K562 (cell line): Measurements from ENCODE around the gene RFLNA. TPM values are rescaled to one million over a fixed set of nuclear protein-coding genes. Genes with fewer than 3 reads are reported as not detected.

Experiments
- ATAC-seq: fragments of 200-7000 bp; cut with Tn5 transposase; 3 replicates; pipeline ENCODE4 v1.9.1; 2020; ENCODE audit warnings: moderate library complexity
- BruUV-seq: library from RNA; stranded (reverse); fragments of 400-500 nt; replicated peaks from 2 replicates; lab custom pipeline; 2021; lab: Mats Ljungman, UMichigan
- CTCF ChIA-PET: fragments of 300-600 bp; formaldehyde crosslinking; extraction: SDS; loops from one replicate; lab custom pipeline; 2021; ENCODE audit warnings: low intra/inter-chr PET ratio; lab: Yijun Ruan, JAX
- POLR2A ChIA-PET: fragments of 300-600, 350-650 bp; sonication (Branson Sonifier 250); formaldehyde crosslinking; extraction: SDS; loops from one replicate; lab custom pipeline; 2021; ENCODE audit warnings: antibody characterized with exemption, inconsistent platforms; lab: Yijun Ruan, JAX
- DNase-seq, 4 experiments: peaks; one replicate each; pipeline versions ENCODE4 v3.0.0 to v3.0.0-alpha.2; 2011 to 2018; ENCODE audit warnings: low spot score in 3 of 4, mixed read lengths in 3 of 4; ENCODE audit errors: extremely low read depth in 1 of 4
- FAIRE-seq: peaks from 2 replicates; lab custom pipeline; 2011; peaks lifted over from hg19 to GRCh38; lab: Jason Lieb, UNC
- H2AFZ ChIP-seq: 2 replicates; pipeline ENCODE4 v1.6.0; 2011; ENCODE audit warnings: low read depth, low read length, control low read depth, inconsistent platforms
- H3K27ac ChIP-seq: fragments of 200-600 bp; 3 replicates; pipeline ENCODE4 v1.8.0; 2011; ENCODE audit warnings: low read depth, mild to moderate bottlenecking, control low read depth, inconsistent platforms, low read length, moderate library complexity, mixed read lengths; ENCODE audit errors: extremely low read depth
- H3K27me3 ChIP-seq, 2 experiments: fragments of 300-600 bp in 1 of 2; 2 replicates in 1 of 2; 3 replicates in 1 of 2; pipeline versions ENCODE4 v1.6.0 to v1.8.0; 2011; ENCODE audit warnings: inconsistent platforms in 2 of 2, low read length in 2 of 2, mild to moderate bottlenecking in 1 of 2, mixed read lengths in 1 of 2, moderate library complexity in 1 of 2; ENCODE audit not compliant: control insufficient read depth in 2 of 2, insufficient read depth in 2 of 2
- H3K36me3 ChIP-seq: fragments of 300-600 bp; 3 replicates; pipeline ENCODE4 v1.8.0; 2011; ENCODE audit warnings: mild to moderate bottlenecking, low read length, inconsistent platforms; ENCODE audit not compliant: control insufficient read depth, insufficient read depth
- H3K4me1 ChIP-seq, 2 experiments: fragments of 200-600 bp in 1 of 2; replicated peaks in 1 of 2; 2 replicates in 1 of 2; 3 replicates in 1 of 2; pipeline versions ENCODE4 v1.5.1 to v1.8.0; 2011; ENCODE audit warnings: inconsistent platforms in 2 of 2, low read length in 2 of 2, mild to moderate bottlenecking in 1 of 2, mixed read lengths in 1 of 2, moderate library complexity in 1 of 2; ENCODE audit not compliant: control insufficient read depth in 2 of 2, insufficient read depth in 2 of 2
- H3K4me2 ChIP-seq: 2 replicates; pipeline ENCODE4 v1.6.1; 2011; ENCODE audit warnings: low read length, control low read depth, inconsistent platforms, mixed read lengths; ENCODE audit not compliant: insufficient read depth
- H3K4me3 ChIP-seq: fragments of 200-600 bp; sonication (generic), shearing (Covaris generic); 2 replicates; pipeline ENCODE4 v1.5.1; 2016; ENCODE audit warnings: control low read depth, inconsistent platforms
- H3K79me2 ChIP-seq: fragments of 200-600 bp; 3 replicates; pipeline ENCODE4 v1.8.0; 2011; ENCODE audit warnings: low read length, inconsistent platforms; ENCODE audit not compliant: control insufficient read depth, insufficient read depth
- H3K9ac ChIP-seq, 2 experiments: 2 replicates each; pipeline versions ENCODE4 v1.6.0 to v1.6.1; 2011; ENCODE audit warnings: low read depth in 2 of 2, low read length in 2 of 2, control low read depth in 1 of 2, inconsistent platforms in 1 of 2, mild to moderate bottlenecking in 1 of 2, mixed read lengths in 1 of 2; ENCODE audit not compliant: insufficient read depth in 1 of 2
- H3K9me1 ChIP-seq: one replicate; pipeline ENCODE4 v1.6.0; 2011; ENCODE audit warnings: inconsistent platforms, mild to moderate bottlenecking, low read length, moderate library complexity; ENCODE audit not compliant: control insufficient read depth, insufficient read depth
- H3K9me3 ChIP-seq: replicated peaks from 2 replicates; pipeline ENCODE4 v1.5.1; 2011; ENCODE audit warnings: low read depth, low read length, inconsistent platforms; ENCODE audit not compliant: control insufficient read depth, insufficient read depth
- H4K20me1 ChIP-seq: replicated peaks from 2 replicates; pipeline ENCODE4 v1.6.1; 2011; ENCODE audit warnings: low read length, inconsistent platforms, mixed read lengths; ENCODE audit not compliant: control insufficient read depth, insufficient read depth
- E2F3 ChIP-seq: fragments of 250-450 bp; sonication (Bioruptor Pico); IDR thresholded peaks from 2 replicates; pipeline ENCODE4 v1.4.0; 2020; ENCODE audit warnings: mild to moderate bottlenecking
- ELF2 ChIP-seq: fragments of 250-450 bp; sonication (Bioruptor Pico); IDR thresholded peaks from 2 replicates; pipeline ENCODE4 v1.5.0; 2021; ENCODE audit warnings: mild to moderate bottlenecking
- GATAD2A ChIP-seq: fragments of 450-650 bp; IDR thresholded peaks from 2 replicates; pipeline ENCODE4 v1.6.1; 2017
- HMGN3 ChIP-seq: IDR thresholded peaks from 2 replicates; pipeline ENCODE4 v1.6.1; 2011; ENCODE audit warnings: borderline replicate concordance, low read depth, mild to moderate bottlenecking, mixed read lengths, low read length; ENCODE audit not compliant: insufficient read length; ENCODE audit errors: extremely low read depth
- HNRNPH1 ChIP-seq: fragments of 200-400 bp; formaldehyde crosslinking; optimal IDR thresholded peaks from 2 replicates; pipeline ENCODE3; 2017; ENCODE audit warnings: low read depth, mild to moderate bottlenecking, low read length, moderate library complexity
- NCOR1 ChIP-seq: fragments of 450-650 bp; IDR thresholded peaks from 2 replicates; pipeline ENCODE4 v1.6.1; 2016; ENCODE audit warnings: mild to moderate bottlenecking, moderate library complexity
- SIX5 ChIP-seq, 2 experiments: IDR thresholded peaks; 2 replicates each; pipeline ENCODE4 v1.6.1; 2011; ENCODE audit warnings: low read length in 2 of 2, borderline replicate concordance in 1 of 2, low read depth in 1 of 2, mild to moderate bottlenecking in 1 of 2, moderate library complexity in 1 of 2; ENCODE audit not compliant: insufficient read depth in 1 of 2
- WHSC1 ChIP-seq: IDR thresholded peaks from one replicate; pipeline ENCODE4 v1.6.1; 2012; ENCODE audit warnings: low read length, control low read depth, inconsistent platforms
- ZBTB5 ChIP-seq: fragments of 450-650 bp; IDR thresholded peaks from 2 replicates; pipeline ENCODE4 v1.6.1; 2017; ENCODE audit warnings: antibody characterized with exemption
- ZNF551 ChIP-seq: fragments of 250-450 bp; sonication (Bioruptor Pico); IDR thresholded peaks from 2 replicates; pipeline ENCODE4 v1.5.0; 2021; ENCODE audit warnings: mild to moderate bottlenecking, moderate library complexity
- WGBS: fragments of 100-300 bp; shearing (Covaris generic); methylation state at CpG from one replicate; pipeline ENCODE4 v1.1.6; 2016; ENCODE audit warnings: low coverage, mixed read lengths; ENCODE audit not compliant: insufficient coverage; ENCODE audit errors: missing lambda C conversion rate; 5-methylcytosine and 5-hydroxymethylcytosine counted together
- in situ Hi-C: fragments of 300-500 bp; cut with MboI; formaldehyde crosslinking; loops from 4 replicates; pipeline ENCODE4 v1.15.0; 2018; ENCODE audit warnings: inconsistent platforms, mixed read lengths
- intact Hi-C: fragments of 100-400 bp; cut with micrococcal nuclease; formaldehyde crosslinking; loops from 2 replicates; pipeline ENCODE4 v1.14.2; 2022
- polyA plus RNA-seq, 8 experiments: library from polyadenylated mRNA; depleted of rRNA in 4 of 8; stranded (reverse) in 5 of 8; unstranded in 3 of 8; fragments of >200 nt; fragmentation: Nextera tagmentation in 2 of 8; fragmentation: Illumina TruSeq in 1 of 8; extraction: Ambion mirVana in 2 of 8; extraction: Trizol in 1 of 8; gene quantifications; 2 replicates each; pipeline versions ENCODE4 v1.2.1 to v1.2.3, GENCODE V29; 2011 to 2014; ENCODE audit warnings: inconsistent platforms in 1 of 8, missing spikeins in 1 of 8
- total RNA-seq, 7 experiments: library from RNA; depleted of rRNA in 6 of 7; stranded (reverse); fragments of >200 nt in 6 of 7; fragmentation: Illumina TruSeq in 2 of 7; extraction: Trizol in 2 of 7; gene quantifications; 2 replicates each; pipeline versions ENCODE4 v1.2.1 to v1.2.3, GENCODE V29; 2011 to 2021; ENCODE audit warnings: low replicate concordance in 1 of 7
- TF ChIP-seq, protein P1 (sequence below): fragments of 450-650 bp; formaldehyde crosslinking; IDR thresholded peaks from 2 replicates; pipeline ENCODE4 v1.4.0; 2022; ENCODE audit warnings: missing genetic modification characterization
- TF ChIP-seq, protein P2 (sequence below): fragments of 250-450 bp; sonication (Bioruptor Pico); IDR thresholded peaks from 2 replicates; pipeline ENCODE4 v1.8.0; 2022; ENCODE audit warnings: inconsistent platforms, mild to moderate bottlenecking, moderate library complexity, borderline replicate concordance

Gene RFLNA
- total and polyA plus RNA-seq, 9 of the 15 experiments (the other 6 are each of a cell fraction or from before 2014, with no cell fraction given) = not detected

GRCh38 chr12:124311292-124312109, 16.6 kb downstream of the RFLNA start:
- Histone ChIP-seq H3K4me2 (no peak overlapping the region), H3K9me3 (no peaks in the 10 kb centered on the region), H3K36me3 (no peaks in the 10 kb centered on the region), H2AFZ (no peak overlapping the region), H3K4me1 (peaks cover 0 to 27% of the 10 kb centered on the region in 2 experiments; a peak in 2 of 5 replicates), H3K9me1 (no peaks in the 10 kb centered on the region), H3K4me3 (no peak overlapping the region), H3K79me2 (no peaks in the 10 kb centered on the region), H3K27me3 (peaks cover 47 to 84% of the 10 kb centered on the region in 2 experiments), H3K27ac (no peak overlapping the region), H3K9ac (no peak overlapping the region), H4K20me1 (peaks cover 14% of the 10 kb centered on the region; the same call in 1 of the 2 replicates)
- ATAC-seq (peak; percentile 79), FAIRE-seq (no peak), DNase-seq (peak; percentile 37 to 57 (median 57))
- intact Hi-C loops = loop anchor here (10.0 kb wide), 1 partner anchor 463 kb away; no protein-coding TSS in a partner anchor
- no TSS peak for BruUV-seq
- TF ChIP-seq, protein P1, sequence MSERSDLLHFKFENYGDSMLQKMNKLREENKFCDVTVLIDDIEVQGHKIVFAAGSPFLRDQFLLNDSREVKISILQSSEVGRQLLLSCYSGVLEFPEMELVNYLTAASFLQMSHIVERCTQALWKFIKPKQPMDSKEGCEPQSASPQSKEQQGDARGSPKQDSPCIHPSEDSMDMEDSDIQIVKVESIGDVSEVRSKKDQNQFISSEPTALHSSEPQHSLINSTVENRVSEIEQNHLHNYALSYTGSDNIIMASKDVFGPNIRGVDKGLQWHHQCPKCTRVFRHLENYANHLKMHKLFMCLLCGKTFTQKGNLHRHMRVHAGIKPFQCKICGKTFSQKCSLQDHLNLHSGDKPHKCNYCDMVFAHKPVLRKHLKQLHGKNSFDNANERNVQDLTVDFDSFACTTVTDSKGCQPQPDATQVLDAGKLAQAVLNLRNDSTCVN = no peak
- TF ChIP-seq E2F3 (CRISPR knock-in tag) (no peak), SIX5 (IDR thresholded peaks at IDR 0.05; ENCODE audit: borderline replicate concordance in 1 of 2, insufficient read depth in 1 of 2, low read depth in 1 of 2, low read length in 2 of 2) (no peak), ZBTB5 (no peak), HMGN3 (no peak), ELF2 (no peak), NCOR1 (no peak), WHSC1 (no peak), GATAD2A (no peak), HNRNPH1 (no peak), ZNF551 (CRISPR knock-in tag) (no peak)
- TF ChIP-seq, protein P2, sequence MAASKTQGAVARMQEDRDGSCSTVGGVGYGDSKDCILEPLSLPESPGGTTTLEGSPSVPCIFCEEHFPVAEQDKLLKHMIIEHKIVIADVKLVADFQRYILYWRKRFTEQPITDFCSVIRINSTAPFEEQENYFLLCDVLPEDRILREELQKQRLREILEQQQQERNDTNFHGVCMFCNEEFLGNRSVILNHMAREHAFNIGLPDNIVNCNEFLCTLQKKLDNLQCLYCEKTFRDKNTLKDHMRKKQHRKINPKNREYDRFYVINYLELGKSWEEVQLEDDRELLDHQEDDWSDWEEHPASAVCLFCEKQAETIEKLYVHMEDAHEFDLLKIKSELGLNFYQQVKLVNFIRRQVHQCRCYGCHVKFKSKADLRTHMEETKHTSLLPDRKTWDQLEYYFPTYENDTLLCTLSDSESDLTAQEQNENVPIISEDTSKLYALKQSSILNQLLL = no peak
- WGBS = 23% methylated on average over 17 of the region's 17 CpGs
- in situ Hi-C loops = no loop called here
- ChIA-PET CTCF (no interaction called here), POLR2A (interaction anchor here (0.6 to 1.5 kb wide), 3 partner anchors 8 to 194 kb away, joined by 3 to 7 read pairs (median 3); no protein-coding TSS in a partner anchor)
